Keratinocyte (primary cell): ENCODE measurements around the gene FGF21. TPM values are rescaled to one million over a fixed set of nuclear protein-coding genes. Genes with fewer than 3 reads are reported as not detected.
A peak's percentile ranks its signal among the peaks of the same experiment; 100 is the strongest.

Experiments used
- DNase-seq: peaks from one replicate; pipeline ENCODE4 v3.0.0-alpha.2; 2011; ENCODE audit warnings: low read depth, missing footprints, low spot score
- FAIRE-seq: peaks from 2 replicates; lab custom pipeline; 2011; peaks lifted over from hg19 to GRCh38; lab: Jason Lieb, UNC
- H2AFZ ChIP-seq: 2 replicates; pipeline ENCODE4 v1.6.0; 2012; ENCODE audit warnings: low read length, control low read depth, inconsistent platforms; ENCODE audit not compliant: control insufficient read depth
- H3K27ac ChIP-seq: 2 replicates; pipeline ENCODE4 v1.5.1; 2011; ENCODE audit warnings: low read length; ENCODE audit not compliant: control insufficient read depth, insufficient read depth
- H3K27me3 ChIP-seq: 3 replicates; pipeline ENCODE4 v1.6.0; 2011; ENCODE audit warnings: low read length; ENCODE audit not compliant: control insufficient read depth, insufficient read depth; ENCODE audit errors: extremely low read depth
- H3K36me3 ChIP-seq, 2 experiments: 2 replicates in 1 of 2; 3 replicates in 1 of 2; pipeline ENCODE4 v1.5.1; 2011; ENCODE audit warnings: low read length in 2 of 2, mild to moderate bottlenecking in 1 of 2; ENCODE audit not compliant: control insufficient read depth in 2 of 2, insufficient read depth in 2 of 2; ENCODE audit errors: extremely low read depth in 1 of 2
- H3K4me1 ChIP-seq: 3 replicates; pipeline ENCODE4 v1.5.1; 2011; ENCODE audit warnings: low read length; ENCODE audit not compliant: control insufficient read depth, insufficient read depth; ENCODE audit errors: extremely low read depth
- H3K4me2 ChIP-seq: 3 replicates; pipeline ENCODE4 v1.6.0; 2011; ENCODE audit warnings: low read depth, low read length; ENCODE audit not compliant: control insufficient read depth, insufficient read depth; ENCODE audit errors: extremely low read depth
- H3K4me3 ChIP-seq, 3 experiments: fragments of 200-600 bp in 1 of 3; sonication (generic) in 1 of 3; 2 replicates in 2 of 3; 3 replicates in 1 of 3; pipeline ENCODE4 v1.5.1; 2011 to 2016; ENCODE audit warnings: low read length in 3 of 3, mild to moderate bottlenecking in 3 of 3, control low read depth in 2 of 3, inconsistent platforms in 1 of 3, low read depth in 1 of 3, mixed read lengths in 1 of 3, mixed run types in 1 of 3, moderate library complexity in 1 of 3; ENCODE audit not compliant: control insufficient read depth in 2 of 3, insufficient read depth in 2 of 3; ENCODE audit errors: extremely low read depth in 1 of 3
- H3K79me2 ChIP-seq: 2 replicates; pipeline ENCODE4 v1.6.0; 2012; ENCODE audit warnings: low read length; ENCODE audit not compliant: control insufficient read depth, insufficient read depth
- H3K9ac ChIP-seq: 3 replicates; pipeline ENCODE4 v1.6.0; 2011; ENCODE audit warnings: low read length; ENCODE audit not compliant: control insufficient read depth, insufficient read depth; ENCODE audit errors: extremely low read depth
- H3K9me1 ChIP-seq: 3 replicates; pipeline ENCODE4 v1.6.0; 2011; ENCODE audit warnings: low read length; ENCODE audit not compliant: control insufficient read depth, insufficient read depth; ENCODE audit errors: extremely low read depth
- H3K9me3 ChIP-seq: 2 replicates; pipeline ENCODE4 v1.5.1; 2012; ENCODE audit warnings: low read depth, low read length; ENCODE audit not compliant: control insufficient read depth
- H4K20me1 ChIP-seq: 3 replicates; pipeline ENCODE4 v1.6.0; 2011; ENCODE audit warnings: low read length; ENCODE audit not compliant: control insufficient read depth, insufficient read depth; ENCODE audit errors: extremely low read depth
- CTCF ChIP-seq, 3 experiments: IDR thresholded peaks in 1 of 3; conservative IDR thresholded peaks in 1 of 3; optimal IDR thresholded peaks in 1 of 3; 2 replicates in 2 of 3; 3 replicates in 1 of 3; pipeline versions ENCODE3 to v1.5.1; 2011; ENCODE audit warnings: low read length in 3 of 3, mild to moderate bottlenecking in 3 of 3, moderate library complexity in 2 of 3, control low read depth in 1 of 3, inconsistent platforms in 1 of 3; ENCODE audit not compliant: insufficient read depth in 2 of 3; ENCODE audit errors: extremely low read depth in 1 of 3
- EZH2 ChIP-seq: IDR thresholded peaks from one replicate; pipeline ENCODE4 v1.6.1; 2012; ENCODE audit warnings: inconsistent platforms, mild to moderate bottlenecking, low read length, moderate library complexity
- dilution Hi-C: fragments of 300-500 bp; cut with MboI; formaldehyde crosslinking; loops from one replicate; pipeline ENCODE4 v1.7.0; 2020; ENCODE audit warnings: low sequenced_read_pairs; ENCODE audit not compliant: extremely low pct_ligation_motif_present
- polyA plus RNA-seq, 5 experiments: library from polyadenylated mRNA; depleted of rRNA in 3 of 5; stranded (reverse) in 3 of 5; stranded (forward) in 1 of 5; unstranded in 1 of 5; fragments of >200 nt; gene quantifications; 1 replicate in 1 of 5; 2 replicates in 3 of 5; 3 replicates in 1 of 5; pipeline versions ENCODE4 v1.2.1 to v1.2.3, GENCODE V29; 2011 to 2012; ENCODE audit warnings: missing spikeins in 2 of 5, low read depth in 1 of 5, low replicate concordance in 1 of 5

Gene FGF21
- polyA plus RNA-seq, 1 donor (not counting 4 experiments of a cell fraction or from before 2014, with no cell fraction given), result not detected

- peak within 1 kb of the TSS; percentile 78 for H3K9ac ChIP-seq
- no peaks in the 10 kb centered on the region for H4K20me1 ChIP-seq
- H3K36me3 ChIP-seq, result peaks cover 13 to 16% of the 10 kb centered on the region in 2 experiments
- FAIRE-seq (peak; percentile 76), DNase-seq (peak; percentile 48)
- H3K27me3 ChIP-seq, result no peaks in the 10 kb centered on the region
- H2AFZ ChIP-seq, result peak within 1 kb of the TSS; percentile 80
- peaks cover 21% of the 10 kb centered on the region for H3K79me2 ChIP-seq
- peak within 1 kb of the TSS; percentile 59 to 72 (median 69) for H3K4me3 ChIP-seq
- peaks cover 9% of the 10 kb centered on the region for H3K4me1 ChIP-seq
- dilution Hi-C loops, result no loop called here
- H3K9me1 ChIP-seq, result peaks cover 4% of the 10 kb centered on the region
- no peak for TF ChIP-seq EZH2
- TF ChIP-seq CTCF (optimal IDR thresholded peaks at IDR 0.05 in 1 of 3, IDR thresholded peaks at IDR 0.05 in 1 of 3, conservative IDR thresholded peaks at IDR 0.05 in 1 of 3; ENCODE audit: extremely low read depth in 1 of 3, insufficient read depth in 2 of 3, low read length in 3 of 3), result peak in 2 of 3 experiments; percentile 18 to 25
- H3K4me2 ChIP-seq, result peak within 1 kb of the TSS; percentile 57
- no peaks in the 10 kb centered on the region for H3K9me3 ChIP-seq
- H3K27ac ChIP-seq, result peak within 1 kb of the TSS; percentile 59
These were observed 2.6 kb upstream of the FGF21 start, which contains the start of gene FUT1 for GRCh38 chr19:48752496-48753365. Gene FUT1 (minus strand): TSS chr19:48752641. CDS start chr19:48751281, 1,360 bp downstream.

GRCh38 chr19:48755787-48756186, 463 bp downstream of the FGF21 start:
- TF ChIP-seq EZH2 (no peak), CTCF (optimal IDR thresholded peaks at IDR 0.05 in 1 of 3, IDR thresholded peaks at IDR 0.05 in 1 of 3, conservative IDR thresholded peaks at IDR 0.05 in 1 of 3; ENCODE audit: extremely low read depth in 1 of 3, insufficient read depth in 2 of 3, low read length in 3 of 3) (no peak)
- Histone ChIP-seq H3K79me2 (peaks cover 7% of the 10 kb centered on the region), H3K4me2 (no peak overlapping the region), H3K4me3 (no peak overlapping the region), H2AFZ (no peak overlapping the region), H3K36me3 (peaks cover 0 to 4% of the 10 kb centered on the region in 2 experiments), H3K4me1 (peaks cover 9% of the 10 kb centered on the region), H3K27me3 (peaks cover 4% of the 10 kb centered on the region), H4K20me1 (no peaks in the 10 kb centered on the region), H3K9me1 (peaks cover 4% of the 10 kb centered on the region), H3K9ac (no peak overlapping the region), H3K27ac (no peak overlapping the region), H3K9me3 (no peaks in the 10 kb centered on the region)
- dilution Hi-C loops, result no loop called here
- no peak for DNase-seq
- no peak for FAIRE-seq
